Activated B cell treated with CpG ODN at 0.5 μM for 24 hours (primary cell): ENCODE data around the gene MTHFD1L. TPM values are rescaled to one million over a fixed set of nuclear protein-coding genes. Genes with fewer than 3 reads are reported as not detected.

ENCODE experiments used
- ATAC-seq: fragments of 200-7000 bp; cut with Tn5 transposase; one replicate; pipeline ENCODE4 v1.10.0; 2021; ENCODE audit warnings: low read depth, mild to moderate bottlenecking, moderate library complexity
- CTCF ChIA-PET: fragments of 350-600 bp; sonication (Branson Sonifier 250); formaldehyde crosslinking; loops from one replicate; lab custom pipeline; 2021; ENCODE audit warnings: antibody characterized with exemption; lab: Charles Lee
- POLR2A ChIA-PET: fragments of 350-600 bp; sonication (Branson Sonifier 250); formaldehyde crosslinking; loops from one replicate; lab custom pipeline; 2021; ENCODE audit warnings: antibody characterized with exemption; lab: Charles Lee
- DNase-seq: peaks from one replicate; pipeline ENCODE4 v3.0.0; 2022
- H3K27ac Mint-ChIP-seq: one replicate; pipeline ENCODE4 v1.8.0; 2020; ENCODE audit warnings: mixed read lengths
- H3K27me3 Mint-ChIP-seq: one replicate; pipeline ENCODE4 v1.8.0; 2021; ENCODE audit warnings: mixed read lengths
- H3K36me3 Mint-ChIP-seq: one replicate; pipeline ENCODE4 v1.8.0; 2021; ENCODE audit warnings: low read depth, mixed read lengths
- H3K4me1 Mint-ChIP-seq: one replicate; pipeline ENCODE4 v1.8.0; 2021; ENCODE audit warnings: mixed read lengths
- H3K4me3 Mint-ChIP-seq: one replicate; pipeline ENCODE4 v1.8.0; 2020; ENCODE audit warnings: mild to moderate bottlenecking, mixed read lengths
- H3K9me3 Mint-ChIP-seq: one replicate; pipeline ENCODE4 v1.8.0; 2020; ENCODE audit warnings: mixed read lengths
- intact Hi-C: fragments of 100-400 bp; cut with micrococcal nuclease; formaldehyde crosslinking; loops from one replicate; pipeline ENCODE4 v1.15.1; 2024
- total RNA-seq: library from RNA; stranded (reverse); gene quantifications from 2 replicates; pipeline ENCODE4 v1.2.3, GENCODE V29; 2022
- TF ChIP-seq, protein P1 (sequence below): fragments of 200-600 bp; IDR thresholded peaks from one replicate; pipeline ENCODE4 v1.8.0; 2022; ENCODE audit warnings: antibody characterized with exemption, mild to moderate bottlenecking

The MTHFD1L gene
- total RNA-seq, 1 donor from 2014 or later: 60.4 TPM

DNA sequence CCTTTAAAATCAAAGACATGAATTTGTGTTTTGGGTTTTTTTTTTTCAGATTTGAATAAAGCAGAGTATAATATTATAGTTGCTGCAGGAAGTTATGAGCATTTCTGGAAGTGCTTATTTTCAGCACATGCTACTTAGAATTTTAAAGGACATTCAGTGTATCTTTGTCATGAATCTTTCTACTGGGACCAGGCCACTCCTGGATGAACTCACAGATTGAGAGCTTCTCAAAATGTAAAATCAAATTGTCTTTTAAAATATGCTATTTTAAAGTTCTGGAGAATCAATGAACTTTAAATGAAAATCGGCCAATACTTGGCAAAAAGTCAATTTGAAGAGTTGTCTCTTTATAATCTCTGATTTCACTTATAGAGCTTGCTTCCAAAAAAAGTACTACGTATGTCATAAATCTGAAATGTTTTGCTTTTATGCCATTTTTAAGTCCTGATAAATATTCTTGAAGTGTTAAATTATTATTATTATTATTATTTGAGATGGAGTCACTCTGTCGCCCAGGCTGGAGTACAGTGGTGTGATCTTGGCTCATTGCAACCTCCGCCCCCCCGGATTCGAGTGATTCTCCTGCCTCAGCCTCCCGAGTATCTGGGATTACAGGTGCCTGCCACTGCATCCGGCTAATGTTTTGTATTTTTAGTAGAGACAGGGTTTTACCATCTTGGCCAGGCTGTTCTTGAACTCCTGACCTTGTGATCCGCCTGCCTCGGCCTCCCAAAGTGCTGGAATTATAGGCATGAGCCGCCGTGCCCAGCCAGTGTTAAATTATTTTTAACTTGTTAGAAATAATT is 198.5 kb downstream of the MTHFD1L start:
- ChIA-PET POLR2A (no interaction called here), CTCF (no interaction called here)
- no peaks in the 10 kb centered on the region for H3K4me1 Mint-ChIP-seq
- H3K4me3 Mint-ChIP-seq: no peak overlapping the region
- intact Hi-C loops: no loop called here
- H3K9me3 Mint-ChIP-seq: no peaks in the 10 kb centered on the region
- no peaks in the 10 kb centered on the region for H3K27me3 Mint-ChIP-seq
- TF ChIP-seq, protein P1, sequence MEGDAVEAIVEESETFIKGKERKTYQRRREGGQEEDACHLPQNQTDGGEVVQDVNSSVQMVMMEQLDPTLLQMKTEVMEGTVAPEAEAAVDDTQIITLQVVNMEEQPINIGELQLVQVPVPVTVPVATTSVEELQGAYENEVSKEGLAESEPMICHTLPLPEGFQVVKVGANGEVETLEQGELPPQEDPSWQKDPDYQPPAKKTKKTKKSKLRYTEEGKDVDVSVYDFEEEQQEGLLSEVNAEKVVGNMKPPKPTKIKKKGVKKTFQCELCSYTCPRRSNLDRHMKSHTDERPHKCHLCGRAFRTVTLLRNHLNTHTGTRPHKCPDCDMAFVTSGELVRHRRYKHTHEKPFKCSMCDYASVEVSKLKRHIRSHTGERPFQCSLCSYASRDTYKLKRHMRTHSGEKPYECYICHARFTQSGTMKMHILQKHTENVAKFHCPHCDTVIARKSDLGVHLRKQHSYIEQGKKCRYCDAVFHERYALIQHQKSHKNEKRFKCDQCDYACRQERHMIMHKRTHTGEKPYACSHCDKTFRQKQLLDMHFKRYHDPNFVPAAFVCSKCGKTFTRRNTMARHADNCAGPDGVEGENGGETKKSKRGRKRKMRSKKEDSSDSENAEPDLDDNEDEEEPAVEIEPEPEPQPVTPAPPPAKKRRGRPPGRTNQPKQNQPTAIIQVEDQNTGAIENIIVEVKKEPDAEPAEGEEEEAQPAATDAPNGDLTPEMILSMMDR: no peak
- H3K27ac Mint-ChIP-seq: no peak overlapping the region
- H3K36me3 Mint-ChIP-seq: peaks cover 13% of the 10 kb centered on the region
- ATAC-seq: no peak
- no peak for DNase-seq

DNA sequence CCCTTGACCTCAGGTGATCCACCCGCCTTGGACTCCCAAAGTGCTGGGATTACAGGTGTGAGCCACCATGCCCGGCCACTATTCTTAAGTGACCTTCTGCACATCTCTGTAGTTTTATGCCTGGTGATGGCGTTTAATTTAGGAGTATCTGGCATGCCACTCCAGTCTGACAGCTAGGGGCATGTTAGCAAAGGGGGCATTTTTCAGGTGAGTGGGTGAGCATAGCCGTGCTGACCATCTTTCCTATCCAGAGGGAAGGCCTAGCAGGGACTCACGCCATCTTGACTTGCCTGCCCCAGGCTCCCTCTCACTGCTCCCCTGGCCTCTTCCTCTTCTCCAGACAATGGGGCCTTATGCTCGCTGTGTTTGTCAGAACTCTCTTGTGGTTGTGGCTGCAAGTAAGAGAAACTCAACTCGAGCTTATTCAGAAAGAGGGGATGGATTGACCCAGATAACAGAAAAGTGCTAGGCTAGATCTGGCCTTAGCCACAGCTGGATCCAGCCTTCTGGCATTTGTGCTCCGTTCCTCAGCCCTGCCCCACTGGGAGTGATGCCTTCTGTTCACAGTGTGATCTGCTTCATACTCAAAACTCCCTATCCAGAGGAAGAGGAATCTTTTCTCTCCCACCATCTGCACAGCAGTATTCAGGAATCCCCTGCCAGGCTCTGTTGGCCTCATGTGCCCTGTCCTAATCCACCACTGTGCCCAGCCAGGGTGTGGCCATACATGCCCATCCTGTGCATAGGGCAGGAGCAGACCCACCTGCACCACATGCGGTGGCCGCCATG is 199.7 kb downstream of the MTHFD1L start:
- no peaks in the 10 kb centered on the region for H3K27me3 Mint-ChIP-seq
- H3K27ac Mint-ChIP-seq: no peak overlapping the region
- H3K36me3 Mint-ChIP-seq: peaks cover 23% of the 10 kb centered on the region
- ChIA-PET CTCF (no interaction called here), POLR2A (interaction anchor here (0.8 kb wide), 1 partner anchor 86 kb away, joined by 11 read pairs; no protein-coding TSS in a partner anchor)
- H3K4me3 Mint-ChIP-seq: no peak overlapping the region
- no peaks in the 10 kb centered on the region for H3K9me3 Mint-ChIP-seq
- TF ChIP-seq, protein P1: no peak
- no peak for ATAC-seq
- intact Hi-C loops: no loop called here
- no peaks in the 10 kb centered on the region for H3K4me1 Mint-ChIP-seq
- no peak for DNase-seq

DNA sequence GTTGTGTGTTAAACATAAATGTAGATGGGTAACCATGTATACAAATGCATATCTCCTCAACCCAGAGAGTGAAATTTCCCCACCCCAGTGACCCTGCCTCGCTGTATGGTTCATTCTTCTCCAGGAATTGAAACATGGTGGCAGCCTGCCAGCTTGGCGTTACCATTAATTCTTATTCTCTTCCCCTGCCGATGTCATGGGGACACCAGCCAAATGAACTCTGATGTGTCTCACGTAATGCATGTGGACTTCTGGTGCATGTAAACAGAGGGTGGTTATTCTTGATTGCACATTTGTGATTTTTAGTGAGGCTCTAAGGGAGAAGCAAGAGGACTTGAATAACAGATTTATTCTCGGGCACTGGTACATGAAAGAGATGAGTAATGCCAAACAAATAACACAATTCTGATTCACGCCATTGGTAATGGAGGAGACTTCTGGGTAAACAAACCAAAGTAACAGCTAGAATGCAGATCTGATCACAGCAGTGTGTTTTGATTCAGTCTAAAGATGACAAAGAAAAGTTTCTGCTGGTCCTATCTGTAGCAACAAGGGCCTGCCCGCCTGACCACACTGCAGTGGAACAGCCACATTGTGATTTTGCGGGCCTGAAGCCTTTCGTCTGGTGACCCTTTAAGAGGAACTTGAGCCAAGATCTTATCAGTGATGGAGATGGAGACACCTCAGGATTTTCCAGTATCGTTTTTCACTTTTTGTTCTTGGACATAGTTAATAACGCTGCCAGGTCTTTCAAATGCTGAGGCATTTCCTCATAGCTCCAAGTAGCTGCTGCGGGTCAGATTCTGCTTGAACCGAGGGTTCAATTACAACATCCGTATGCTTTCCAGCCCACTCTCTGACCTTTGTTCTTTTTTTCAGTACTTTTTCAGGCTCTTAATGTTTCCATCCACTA is 202.4 kb downstream of the MTHFD1L start:
- POLR2A ChIA-PET: no interaction called here
- ATAC-seq: no peak

DNA sequence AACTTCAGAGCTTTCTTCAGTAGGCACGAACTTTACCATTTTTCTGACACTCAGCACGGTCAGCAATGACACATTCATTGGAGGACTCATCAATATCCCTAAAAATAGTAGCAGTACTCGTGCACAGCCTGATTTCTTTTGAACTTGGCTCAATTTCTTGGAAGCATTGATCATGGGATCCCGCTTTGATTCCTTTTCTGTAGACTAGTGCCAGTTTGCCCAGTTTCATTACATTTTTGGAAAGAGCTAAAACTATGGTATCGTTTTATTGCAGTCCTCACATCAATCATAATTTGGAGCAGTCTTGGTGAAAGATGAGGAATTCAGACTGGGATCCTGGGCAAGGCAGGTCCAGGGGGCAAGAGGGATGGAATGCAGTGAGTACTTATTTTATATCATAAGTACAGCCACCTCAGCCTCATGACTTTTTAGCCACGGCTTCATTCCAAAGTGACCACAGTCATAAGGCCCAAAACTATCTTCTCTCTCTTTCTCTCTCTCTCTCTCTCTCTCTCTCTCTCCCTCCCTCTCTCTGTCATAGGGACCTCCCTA is 203.3 kb downstream of the MTHFD1L start:
- Mint-ChIP-seq H3K36me3 (peaks cover 35% of the 10 kb centered on the region), H3K4me1 (peaks cover 14% of the 10 kb centered on the region), H3K9me3 (peaks cover 3% of the 10 kb centered on the region), H3K27ac (no peak overlapping the region), H3K27me3 (no peaks in the 10 kb centered on the region), H3K4me3 (no peak overlapping the region)
- ChIA-PET CTCF (no interaction called here), POLR2A (no interaction called here)
- TF ChIP-seq, protein P1: no peak
- DNase-seq (no peak), ATAC-seq (no peak)
- intact Hi-C loops: no loop called here

More for the DNA sequence above, 202.4 kb downstream of the MTHFD1L start:
- peaks cover 5% of the 10 kb centered on the region for H3K4me1 Mint-ChIP-seq
- no peak overlapping the region for H3K27ac Mint-ChIP-seq
- DNase-seq: no peak
- TF ChIP-seq, protein P1: no peak
- intact Hi-C loops: no loop called here
- CTCF ChIA-PET: no interaction called here
- H3K9me3 Mint-ChIP-seq: no peaks in the 10 kb centered on the region
- H3K4me3 Mint-ChIP-seq: no peak overlapping the region
- H3K27me3 Mint-ChIP-seq: no peaks in the 10 kb centered on the region
- H3K36me3 Mint-ChIP-seq: peaks cover 29% of the 10 kb centered on the region
